Adrenal gland (tissue), 12 donors: Measurements from ENCODE around the gene SAMD4B. TPM values are rescaled to one million over a fixed set of nuclear protein-coding genes. Genes with fewer than 3 reads are reported as not detected.

Experiments
- DNase-seq, 7 donors: peaks; one replicate each; pipeline ENCODE4 v3.0.0-alpha.2; 2019 to 2020
- H3K27ac ChIP-seq, 5 donors: fragments of 200-600 bp; sonication (generic) in 4 of 5; 1 replicate in 3 of 5; 2 replicates in 2 of 5; pipeline versions ENCODE4 v1.5.1 to v1.8.0; 2016 to 2020; ENCODE audit warnings: mild to moderate bottlenecking in 1 of 5
- H3K27me3 ChIP-seq: fragments of 200-600 bp; 2 replicates; pipeline ENCODE4 v1.8.0; 2021
- H3K36me3 ChIP-seq, 2 donors: fragments of 200-600 bp; replicated peaks in 1 of 2; 1 replicate in 1 of 2; 2 replicates in 1 of 2; pipeline versions ENCODE4 v1.5.1 to v1.8.0; 2018 to 2022
- H3K4me1 ChIP-seq, 2 donors: fragments of 200-600 bp; replicated peaks in 1 of 2; 1 replicate in 1 of 2; 2 replicates in 1 of 2; pipeline versions ENCODE4 v1.5.1 to v1.8.0; 2018 to 2021
- H3K4me3 ChIP-seq, 4 donors: fragments of 200-600 bp; sonication (generic) in 3 of 4; one replicate each; pipeline ENCODE4 v1.5.1; 2016 to 2018
- H3K9me3 ChIP-seq, 3 donors: fragments of 200-600 bp; sonication (generic) in 1 of 3; replicated peaks in 1 of 3; 1 replicate in 2 of 3; 2 replicates in 1 of 3; pipeline versions ENCODE4 v1.5.1 to v1.8.0; 2016 to 2021
- CTCF ChIP-seq, 6 experiments: fragments of 450-650 bp in 4 of 6; fragments of 200-600 bp in 2 of 6; sonication (generic) in 1 of 6; IDR thresholded peaks; 1 replicate in 5 of 6; 2 replicates in 1 of 6; pipeline versions ENCODE4 v1.5.1 to v1.8.0; 2016 to 2021; ENCODE audit warnings: antibody characterized with exemption in 6 of 6, mild to moderate bottlenecking in 2 of 6, moderate library complexity in 1 of 6
- POLR2A ChIP-seq, 2 donors: fragments of 450-650 bp; IDR thresholded peaks; one replicate each; pipeline ENCODE4 v1.6.1; 2017; ENCODE audit warnings: antibody characterized with exemption in 2 of 2, mild to moderate bottlenecking in 2 of 2, moderate library complexity in 1 of 2
- WGBS, 4 donors: extraction: QIAGEN DNeasy Blood & Tissue Kit in 2 of 4; methylation state at CpG; one replicate each; pipeline versions ENCODE4 v1.1.5 to v1.1.7; 2013 to 2017; 5-methylcytosine and 5-hydroxymethylcytosine counted together
- intact Hi-C, 2 donors: fragments of 100-400 bp; cut with DNase I; formaldehyde crosslinking; loops; one replicate each; pipeline versions ENCODE4 v1.14.1 to v1.15.0; 2022 to 2023
- polyA plus RNA-seq, 3 donors: library from polyadenylated mRNA; stranded (reverse); fragments of 200-250 nt in 2 of 3; fragments of 350-450 nt in 1 of 3; fragmentation: Illumina TruSeq in 1 of 3; extraction: RNeasy Lipid Tissue Mini Kit (QIAGEN cat#74804) in 1 of 3; gene quantifications; one replicate each; pipeline ENCODE4 v1.2.3, GENCODE V29; 2013 to 2014
- total RNA-seq, 9 donors: library from RNA; depleted of rRNA in 4 of 9; stranded (reverse); fragments of >200 nt in 4 of 9; fragments of 120-200 nt in 1 of 9; fragmentation: NEBNext Ultra II Directional in 1 of 9; extraction: Animal tissue kit (Norgen Biotek cat#: 25700) in 1 of 9; gene quantifications; one replicate each; pipeline versions ENCODE4 v1.1.0 to v1.2.4, GENCODE V29; 2013 to 2023
- donor health status: healthy with polysubstance abuse.
- donor health status: Bipolar disorder and iron deficiency.
- donor health status: DM: yes; HTN: yes; CAD: no.
- donor health status: DM: no; HTN: no; CAD: no.
- donor health status: DM: no; HTN: no; CAD: no.
- donor health status: DM: yes; HTN: yes; CAD: no.

Gene SAMD4B
- total and polyA plus RNA-seq, 12 donors = 37.9 to 280 (median 98.6) TPM

- Histone ChIP-seq H3K9me3 (no peaks in the 10 kb centered on the region), H3K36me3 (peaks cover 0 to 87% of the 10 kb centered on the region in 2 donors), H3K27me3 (no peaks in the 10 kb centered on the region), H3K27ac (no peak overlapping the region), H3K4me3 (no peak overlapping the region), H3K4me1 (peaks cover 5% of the 10 kb centered on the region in 2 donors)
- TF ChIP-seq CTCF (IDR thresholded peaks at IDR 0.05) (no peak), POLR2A (IDR thresholded peaks at IDR 0.05) (no peak)
- intact Hi-C loops = loop anchor here in 1 of 2 donors (5.0 kb wide), 1 partner anchor 38 kb away; no protein-coding TSS in a partner anchor
- WGBS, 4 donors = 70 to 78% (median 74%) methylated on average over 5 to 9 of the region's 9 CpGs
- no peak for DNase-seq
Measured at GRCh38 chr19:39384839-39385568, 42.8 kb downstream of the SAMD4B start.

- no peak for DNase-seq
- H3K9me3 ChIP-seq = no peaks in the 10 kb centered on the region
- peaks cover 9 to 10% of the 10 kb centered on the region in 2 donors for H3K4me1 ChIP-seq
- intact Hi-C loops = no loop called here
- no peak overlapping the region for H3K27ac ChIP-seq
- H3K4me3 ChIP-seq = no peak overlapping the region
- 71 to 79% (median 76%) methylated on average over 20 of the region's 20 CpGs for WGBS, 4 donors
- TF ChIP-seq POLR2A (IDR thresholded peaks at IDR 0.05) = no peak
- TF ChIP-seq CTCF (IDR thresholded peaks at IDR 0.05) = no peak
- H3K36me3 ChIP-seq = peaks cover 0 to 79% of the 10 kb centered on the region in 2 donors
- H3K27me3 ChIP-seq = no peaks in the 10 kb centered on the region
Measured at GRCh38 chr19:39385629-39386411, 43.6 kb downstream of the SAMD4B start.

DNA sequence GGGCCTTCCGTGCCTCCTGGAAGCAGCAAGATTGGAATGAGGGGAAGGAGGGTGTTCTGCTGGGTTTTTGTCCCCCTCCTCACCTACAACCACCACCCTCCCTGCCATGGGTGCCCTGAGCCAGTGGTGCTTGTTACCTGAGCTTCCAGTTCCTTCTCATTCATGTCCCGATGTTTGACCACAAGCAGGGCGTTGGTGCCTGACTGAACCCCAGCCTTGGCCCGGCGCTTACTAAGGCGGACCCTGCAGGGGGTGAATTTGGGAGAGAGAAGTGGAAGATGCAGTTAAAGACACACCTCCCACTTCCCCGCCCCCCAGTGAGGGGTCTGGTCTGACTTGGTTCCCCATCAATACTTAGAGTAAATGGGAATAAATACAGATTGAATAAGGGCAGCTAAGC, 44.3 kb downstream of the SAMD4B start:
- TF ChIP-seq POLR2A (IDR thresholded peaks at IDR 0.05) (no peak), CTCF (IDR thresholded peaks at IDR 0.05) (no peak)
- Histone ChIP-seq H3K4me3 (no peak overlapping the region), H3K36me3 (peaks cover 0 to 72% of the 10 kb centered on the region in 2 donors), H3K4me1 (peaks cover 9 to 10% of the 10 kb centered on the region in 2 donors), H3K27ac (no peak overlapping the region), H3K27me3 (no peaks in the 10 kb centered on the region), H3K9me3 (no peaks in the 10 kb centered on the region)
- WGBS, 4 donors = 83 to 89% (median 84%) methylated on average over 7 of the region's 7 CpGs
- no peak for DNase-seq
- intact Hi-C loops = no loop called here

GRCh38 chr19:39388657-39389056, 46.4 kb downstream of the SAMD4B start:
- TF ChIP-seq CTCF (IDR thresholded peaks at IDR 0.05) (no peak), POLR2A (IDR thresholded peaks at IDR 0.05) (no peak)
- Histone ChIP-seq H3K9me3 (no peaks in the 10 kb centered on the region), H3K27me3 (no peaks in the 10 kb centered on the region), H3K4me3 (no peak overlapping the region), H3K4me1 (peaks cover 13 to 17% of the 10 kb centered on the region in 2 donors), H3K36me3 (peaks cover 0 to 54% of the 10 kb centered on the region in 2 donors), H3K27ac (peak overlapping the region in 1 of 5 donors; percentile 5)
- WGBS, 4 donors = 54 to 78% (median 70%) methylated on average over 5 of the region's 5 CpGs
- intact Hi-C loops = no loop called here
- no peak for DNase-seq
